Measurements from ENCODE around the gene ELN.

Gene ELN

GRCh38 chr7:73992101-73992562, 35.8 kb upstream of the ELN start:
- H3K4me3 ChIP-seq (ENCODE audit: low read length), result no peak overlapping the region
- TF ChIP-seq, protein P1, sequence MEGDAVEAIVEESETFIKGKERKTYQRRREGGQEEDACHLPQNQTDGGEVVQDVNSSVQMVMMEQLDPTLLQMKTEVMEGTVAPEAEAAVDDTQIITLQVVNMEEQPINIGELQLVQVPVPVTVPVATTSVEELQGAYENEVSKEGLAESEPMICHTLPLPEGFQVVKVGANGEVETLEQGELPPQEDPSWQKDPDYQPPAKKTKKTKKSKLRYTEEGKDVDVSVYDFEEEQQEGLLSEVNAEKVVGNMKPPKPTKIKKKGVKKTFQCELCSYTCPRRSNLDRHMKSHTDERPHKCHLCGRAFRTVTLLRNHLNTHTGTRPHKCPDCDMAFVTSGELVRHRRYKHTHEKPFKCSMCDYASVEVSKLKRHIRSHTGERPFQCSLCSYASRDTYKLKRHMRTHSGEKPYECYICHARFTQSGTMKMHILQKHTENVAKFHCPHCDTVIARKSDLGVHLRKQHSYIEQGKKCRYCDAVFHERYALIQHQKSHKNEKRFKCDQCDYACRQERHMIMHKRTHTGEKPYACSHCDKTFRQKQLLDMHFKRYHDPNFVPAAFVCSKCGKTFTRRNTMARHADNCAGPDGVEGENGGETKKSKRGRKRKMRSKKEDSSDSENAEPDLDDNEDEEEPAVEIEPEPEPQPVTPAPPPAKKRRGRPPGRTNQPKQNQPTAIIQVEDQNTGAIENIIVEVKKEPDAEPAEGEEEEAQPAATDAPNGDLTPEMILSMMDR (IDR thresholded peaks at IDR 0.05; ENCODE audit: insufficient read depth, low read depth, low read length, missing control alignments), result no peak
- peak; percentile 18 for DNase-seq (ENCODE audit: low read depth)

DNA sequence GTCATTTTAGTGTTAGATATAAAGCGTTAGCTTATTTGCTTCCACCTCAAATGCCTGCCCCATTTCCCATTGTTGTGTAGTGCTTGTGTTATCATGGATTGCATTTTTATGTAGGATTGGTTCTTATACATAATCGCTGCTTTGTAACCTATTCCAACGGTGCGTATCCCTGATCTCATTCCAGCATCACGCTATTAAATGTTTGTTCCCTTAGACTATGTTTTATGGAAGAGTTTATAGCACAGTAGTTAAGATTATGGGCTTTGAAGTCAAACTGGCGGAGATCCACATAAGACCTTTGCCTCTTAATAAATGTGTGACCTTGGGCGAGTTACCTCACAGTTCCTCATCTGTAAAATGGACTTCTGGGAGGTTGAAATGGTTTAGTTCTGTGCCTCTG, 34.0 kb upstream of the ELN start:
- DNase-seq (ENCODE audit: low read depth), result no peak
- TF ChIP-seq, protein P1 (IDR thresholded peaks at IDR 0.05; ENCODE audit: insufficient read depth, low read depth, low read length, missing control alignments), result no peak
- H3K4me3 ChIP-seq (ENCODE audit: low read length), result no peak overlapping the region

DNA sequence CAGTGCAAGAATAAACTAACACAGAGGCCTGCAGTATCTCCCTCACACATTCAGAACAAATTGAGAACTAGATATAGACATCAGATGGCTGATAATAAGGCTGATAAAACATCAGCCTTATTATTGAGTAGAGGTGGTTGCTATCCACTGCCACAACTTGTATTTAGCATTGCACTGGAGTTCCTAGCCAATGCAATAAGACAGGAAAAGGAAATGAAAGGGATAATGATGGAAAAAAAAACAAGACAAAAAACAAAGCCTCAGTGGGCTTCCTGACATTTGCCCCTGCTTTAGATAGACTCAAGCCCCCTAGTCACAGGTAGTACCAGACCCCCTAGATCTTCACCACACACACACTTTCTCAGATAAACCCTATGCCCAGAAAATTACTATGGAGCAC, 33.2 kb upstream of the ELN start:
- H3K4me3 ChIP-seq (ENCODE audit: low read length), result no peak overlapping the region
- DNase-seq (ENCODE audit: low read depth), result no peak
- TF ChIP-seq, protein P1 (IDR thresholded peaks at IDR 0.05; ENCODE audit: insufficient read depth, low read depth, low read length, missing control alignments), result no peak

GRCh38 chr7:73995330-73995729, 32.6 kb upstream of the ELN start:
- no peak for DNase-seq (ENCODE audit: low read depth)
- TF ChIP-seq, protein P1 (IDR thresholded peaks at IDR 0.05; ENCODE audit: insufficient read depth, low read depth, low read length, missing control alignments), result no peak
- no peak overlapping the region for H3K4me3 ChIP-seq (ENCODE audit: low read length)

DNA sequence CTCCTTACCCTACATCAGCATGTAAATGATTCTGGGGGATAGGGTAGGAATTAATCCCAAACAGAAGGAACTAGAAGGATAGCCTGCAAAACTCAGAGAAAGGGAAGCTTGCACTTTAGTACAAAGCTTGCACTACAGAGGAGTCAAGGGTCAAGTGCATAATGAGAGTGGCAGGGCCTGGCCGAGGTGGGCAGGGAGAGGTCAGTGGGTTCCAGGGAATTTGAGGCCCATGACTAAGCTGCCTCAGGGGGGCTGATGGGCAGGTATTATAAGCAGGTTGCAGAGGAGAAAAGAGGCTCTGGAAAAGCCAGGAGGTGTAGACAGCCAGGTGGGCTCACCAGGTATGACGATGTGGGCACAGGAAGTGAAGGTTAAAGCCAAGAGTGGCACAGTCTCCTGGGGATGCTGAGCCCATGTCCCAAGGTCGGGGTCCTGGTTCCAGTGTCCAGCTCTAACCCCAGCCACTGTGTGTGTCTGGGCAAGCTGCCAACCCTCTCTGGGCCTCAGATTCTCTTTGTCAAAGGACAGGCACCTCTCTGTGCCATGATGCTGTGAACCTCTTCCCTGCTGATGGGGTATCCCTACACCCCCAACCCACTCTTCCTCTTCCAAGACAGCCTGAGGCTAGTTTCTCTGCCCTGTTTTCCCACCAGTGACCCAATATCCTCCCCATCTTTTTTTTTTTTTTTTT, 32.0 kb upstream of the ELN start:
- DNase-seq (ENCODE audit: low read depth), result no peak
- TF ChIP-seq, protein P1 (IDR thresholded peaks at IDR 0.05; ENCODE audit: insufficient read depth, low read depth, low read length, missing control alignments), result no peak
- H3K4me3 ChIP-seq (ENCODE audit: low read length), result no peak overlapping the region

DNA sequence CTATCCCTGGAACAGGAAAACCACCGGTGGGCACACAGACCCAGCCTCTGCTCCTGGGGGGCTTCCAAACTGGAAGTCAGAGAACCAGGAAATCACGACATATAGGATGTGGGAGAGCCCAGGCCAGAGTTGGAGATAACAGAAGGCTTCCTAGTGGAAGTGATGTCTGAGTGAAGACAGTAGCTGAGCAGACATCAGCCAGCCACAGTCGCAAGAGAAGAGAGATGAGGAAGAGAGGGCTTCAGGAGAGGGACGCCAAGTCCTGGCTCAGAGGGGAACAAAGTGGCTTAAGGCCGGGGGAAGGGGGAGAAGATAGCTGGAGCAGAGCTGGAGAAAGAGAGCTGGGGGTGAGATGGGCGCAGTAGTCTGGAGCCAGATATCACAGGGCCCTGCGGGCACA, 30.9 kb upstream of the ELN start:
- DNase-seq (ENCODE audit: low read depth), result no peak
- TF ChIP-seq, protein P1 (IDR thresholded peaks at IDR 0.05; ENCODE audit: insufficient read depth, low read depth, low read length, missing control alignments), result no peak
- H3K4me3 ChIP-seq (ENCODE audit: low read length), result no peak overlapping the region

Data from epithelial cell of esophagus (primary cell).